HFFc6 (cell line): ENCODE results near the gene IFI27. TPM values are rescaled to one million over a fixed set of nuclear protein-coding genes. Genes with fewer than 3 reads are reported as not detected.

Experiments
- DNase-seq: peaks from one replicate; pipeline ENCODE4 v3.0.0-alpha.2; 2018
- H3K27ac Mint-ChIP-seq: 2 replicates; pipeline ENCODE4 v1.8.0; 2020; ENCODE audit warnings: mild to moderate bottlenecking, mixed read lengths
- H3K27me3 Mint-ChIP-seq: 2 replicates; pipeline ENCODE4 v1.8.0; 2021; ENCODE audit warnings: mild to moderate bottlenecking, moderate library complexity, mixed read lengths; ENCODE audit not compliant: insufficient read depth
- H3K36me3 Mint-ChIP-seq: 2 replicates; pipeline ENCODE4 v1.8.0; 2021; ENCODE audit warnings: low read depth, mixed read lengths
- H3K4me1 Mint-ChIP-seq: 2 replicates; pipeline ENCODE4 v1.8.0; 2020; ENCODE audit warnings: low read depth, mixed read lengths
- H3K4me3 Mint-ChIP-seq: 2 replicates; pipeline ENCODE4 v1.8.0; 2020; ENCODE audit warnings: mild to moderate bottlenecking, moderate library complexity, mixed read lengths
- H3K9me3 Mint-ChIP-seq: 2 replicates; pipeline ENCODE4 v1.8.0; 2020; ENCODE audit warnings: mild to moderate bottlenecking, mixed read lengths
- CTCF ChIP-seq: fragments of 200-600 bp; sonication (generic); IDR thresholded peaks from 2 replicates; pipeline ENCODE4 v1.5.0; 2021; ENCODE audit warnings: antibody characterized with exemption, mild to moderate bottlenecking
- total RNA-seq, 6 experiments: library from RNA; stranded (reverse); fragmentation: NEBNext Ultra II Directional; extraction: Animal tissue kit (Norgen Biotek cat#: 25700); gene quantifications; 2 replicates in 1 of 6; 3 replicates in 5 of 6; pipeline ENCODE4 v1.2.3, GENCODE V29; 2021

Gene IFI27
- total RNA-seq, 6 experiments from 2014 or later: 0.29 to 0.46 TPM; not detected in 4

GRCh38 chr14:94121485-94121884 is 10.9 kb downstream of the IFI27 start:
- peaks cover 10% of the 10 kb centered on the region; the same call in 1 of the 2 replicates for H3K36me3 Mint-ChIP-seq
- no peak for TF ChIP-seq CTCF
- H3K9me3 Mint-ChIP-seq: peaks cover 9% of the 10 kb centered on the region
- no peak for DNase-seq
- H3K27ac Mint-ChIP-seq: peak overlapping the region; percentile 85
- H3K4me3 Mint-ChIP-seq: no peak overlapping the region
- peaks cover 20% of the 10 kb centered on the region for H3K4me1 Mint-ChIP-seq
- H3K27me3 Mint-ChIP-seq: peaks cover 2% of the 10 kb centered on the region

GRCh38 chr14:94122438-94122837 is 11.9 kb downstream of the IFI27 start:
- peaks cover 20% of the 10 kb centered on the region for H3K4me1 Mint-ChIP-seq
- peaks cover 20% of the 10 kb centered on the region for H3K36me3 Mint-ChIP-seq

GRCh38 chr14:94123296-94123695 is 12.8 kb downstream of the IFI27 start:
- H3K4me3 Mint-ChIP-seq: no peak overlapping the region
- H3K36me3 Mint-ChIP-seq: peaks cover 20% of the 10 kb centered on the region
- peaks cover 2% of the 10 kb centered on the region for H3K27me3 Mint-ChIP-seq
- H3K9me3 Mint-ChIP-seq: peaks cover 9% of the 10 kb centered on the region
- TF ChIP-seq CTCF: no peak
- DNase-seq: no peak
- no peak overlapping the region for H3K27ac Mint-ChIP-seq
- H3K4me1 Mint-ChIP-seq: peaks cover 20% of the 10 kb centered on the region

More at GRCh38 chr14:94122438-94122837, 11.9 kb downstream of the IFI27 start:
- Mint-ChIP-seq H3K9me3 (peaks cover 9% of the 10 kb centered on the region), H3K27me3 (peaks cover 2% of the 10 kb centered on the region), H3K4me3 (no peak overlapping the region), H3K27ac (no peak overlapping the region)
- TF ChIP-seq CTCF: no peak
- no peak for DNase-seq

GRCh38 chr14:94123868-94124267 is 13.3 kb downstream of the IFI27 start:
- Mint-ChIP-seq H3K4me3 (no peak overlapping the region), H3K36me3 (peaks cover 20% of the 10 kb centered on the region), H3K4me1 (peaks cover 26% of the 10 kb centered on the region), H3K9me3 (peaks cover 9% of the 10 kb centered on the region), H3K27ac (no peak overlapping the region), H3K27me3 (no peaks in the 10 kb centered on the region; the same call in 1 of the 2 replicates)
- TF ChIP-seq CTCF: no peak
- DNase-seq: no peak

- H3K27me3 Mint-ChIP-seq: no peaks in the 10 kb centered on the region; the same call in 1 of the 2 replicates
- H3K9me3 Mint-ChIP-seq: peaks cover 5% of the 10 kb centered on the region
- H3K4me1 Mint-ChIP-seq: peaks cover 31% of the 10 kb centered on the region
- H3K4me3 Mint-ChIP-seq: no peak overlapping the region
- TF ChIP-seq CTCF: no peak
- DNase-seq: no peak
- H3K27ac Mint-ChIP-seq: no peak overlapping the region
- H3K36me3 Mint-ChIP-seq: peaks cover 16% of the 10 kb centered on the region
Observed at GRCh38 chr14:94124582-94125377, 14.2 kb downstream of the IFI27 start.
